ENCODE measurements around the gene KCNK3.

The KCNK3 gene

DNA sequence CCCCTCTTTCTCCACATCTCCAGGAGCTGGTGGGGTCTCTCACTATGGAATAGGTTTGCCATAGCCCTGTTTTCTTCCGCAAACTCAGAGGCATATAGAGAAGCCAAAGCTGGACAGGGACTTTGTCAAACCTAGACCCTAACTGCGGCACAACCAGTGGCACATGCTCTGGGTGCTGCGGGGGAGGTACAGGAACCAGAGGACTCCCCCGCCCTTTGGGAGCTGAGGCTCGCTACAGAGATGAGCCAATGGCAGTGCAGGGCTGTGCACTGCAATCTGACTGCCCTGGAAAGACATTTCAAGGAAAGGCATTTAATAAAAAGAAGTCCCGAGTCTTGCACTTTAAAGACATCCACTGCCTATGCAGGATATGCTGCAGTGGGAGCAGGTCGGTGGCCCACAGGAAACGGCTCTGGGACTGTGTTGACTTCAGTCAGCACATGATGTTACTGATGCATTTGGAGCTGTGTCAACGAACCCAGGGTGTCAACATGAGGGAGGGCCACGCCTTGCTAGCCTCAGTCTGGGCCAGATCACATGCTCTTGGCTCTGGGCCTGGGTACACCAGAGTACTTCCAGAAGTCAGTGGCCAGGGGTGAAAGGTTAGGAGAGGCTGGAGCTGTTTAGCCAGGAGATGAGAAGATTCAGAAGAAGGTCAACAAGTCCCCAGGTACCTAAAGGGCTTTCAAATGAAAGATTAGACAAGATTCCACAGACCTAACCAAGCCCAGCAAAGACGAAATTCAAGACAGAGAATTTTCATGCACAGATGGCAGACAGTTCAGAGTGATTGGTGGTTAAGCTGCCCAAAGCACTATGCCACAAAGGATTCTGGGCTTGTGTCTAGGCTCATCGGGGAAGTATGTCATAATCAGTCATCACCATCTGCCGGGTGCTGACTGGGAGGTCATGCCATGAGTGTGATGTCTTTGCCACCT lies 79.8 kb downstream of the KCNK3 start:
- in situ Hi-C loops (cut with HindIII; ENCODE audit: low sequenced_read_pairs), result no loop called here

- in situ Hi-C loops (cut with HindIII; ENCODE audit: low sequenced_read_pairs), result no loop called here
Observed at GRCh38 chr2:26776195-26776800, 83.8 kb downstream of the KCNK3 start.

DNA sequence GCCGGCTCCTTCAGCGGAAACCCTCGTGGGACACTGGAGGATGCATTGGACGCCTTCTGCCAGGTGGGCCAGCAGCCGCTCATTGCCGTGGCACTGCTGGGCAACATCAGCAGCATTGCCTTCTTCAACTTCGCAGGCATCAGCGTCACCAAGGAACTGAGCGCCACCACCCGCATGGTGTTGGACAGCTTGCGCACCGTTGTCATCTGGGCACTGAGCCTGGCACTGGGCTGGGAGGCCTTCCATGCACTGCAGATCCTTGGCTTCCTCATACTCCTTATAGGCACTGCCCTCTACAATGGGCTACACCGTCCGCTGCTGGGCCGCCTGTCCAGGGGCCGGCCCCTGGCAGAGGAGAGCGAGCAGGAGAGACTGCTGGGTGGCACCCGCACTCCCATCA lies 85.6 kb downstream of the KCNK3 start:
- in situ Hi-C loops (cut with HindIII; ENCODE audit: low sequenced_read_pairs), result no loop called here

- in situ Hi-C loops (cut with HindIII; ENCODE audit: low sequenced_read_pairs), result no loop called here
Observed at GRCh38 chr2:26778507-26778906, 86.0 kb downstream of the KCNK3 start.

DNA sequence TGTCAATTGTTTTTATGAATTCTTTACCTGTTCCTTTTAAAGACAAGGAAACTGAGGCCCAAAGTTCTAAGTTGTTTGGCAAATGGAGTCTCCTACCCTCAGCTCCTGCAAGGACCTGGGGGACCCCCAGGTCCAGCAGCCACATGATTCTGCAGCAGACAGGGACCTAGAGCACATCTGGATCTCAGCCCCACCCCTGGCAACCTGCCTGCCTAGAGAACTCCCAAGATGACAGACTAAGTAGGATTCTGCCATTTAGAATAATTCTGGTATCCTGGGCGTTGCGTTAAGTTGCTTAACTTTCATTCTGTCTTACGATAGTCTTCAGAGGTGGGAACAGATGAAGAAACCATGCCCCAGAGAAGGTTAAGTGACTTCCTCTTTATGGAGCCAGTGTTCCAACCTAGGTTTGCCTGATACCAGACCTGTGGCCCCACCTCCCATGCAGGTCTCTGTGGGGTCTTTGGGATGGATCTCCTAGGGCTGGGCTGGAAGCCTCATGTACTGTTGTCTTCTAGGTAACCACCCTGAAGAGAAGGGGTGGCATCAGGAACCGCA lies 87.8 kb downstream of the KCNK3 start:
- in situ Hi-C loops (cut with HindIII; ENCODE audit: low sequenced_read_pairs), result no loop called here

All from DLD1 (cell line).